Measurements from ENCODE around the gene GPR180.

GPR180 gene

DNA sequence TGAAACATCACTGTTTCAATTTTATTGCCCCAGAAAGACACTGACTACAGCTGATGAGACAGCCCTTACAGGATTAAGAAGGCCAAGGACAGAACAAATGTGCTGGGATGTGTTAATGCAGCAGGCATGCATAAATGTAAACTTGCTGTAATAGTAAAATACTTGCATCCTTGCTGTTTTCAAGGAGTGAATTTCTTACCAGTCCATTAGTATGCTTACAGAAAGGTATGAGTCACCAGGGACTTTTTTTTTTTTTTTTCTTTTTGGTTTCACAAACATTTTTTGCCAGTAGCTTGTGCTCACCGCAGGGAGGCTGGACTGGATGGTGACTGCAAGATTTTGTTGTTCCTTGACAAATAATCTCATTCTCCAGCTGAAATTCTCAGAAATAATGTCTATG lies 55.1 kb downstream of the GPR180 start:
- no peak for DNase-seq

DNA sequence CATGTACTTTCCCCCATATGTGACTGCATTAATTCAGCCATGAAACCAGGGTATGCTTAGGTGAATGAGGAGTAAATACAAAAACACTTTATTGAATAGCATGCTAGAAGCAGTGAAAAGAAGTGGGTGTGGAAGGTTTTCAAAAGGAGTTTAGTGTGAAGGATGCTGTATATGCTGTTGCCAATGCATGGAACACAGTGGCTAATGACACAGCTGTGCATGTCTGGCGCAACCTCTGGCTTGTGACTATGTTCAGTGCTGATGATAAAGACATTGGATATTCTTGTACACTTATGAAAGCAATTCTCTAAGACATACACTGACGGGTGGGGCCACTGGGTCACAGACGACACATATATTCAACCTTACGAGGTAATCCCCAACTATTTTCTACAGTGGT lies 55.5 kb downstream of the GPR180 start:
- DNase-seq = no peak

DNA sequence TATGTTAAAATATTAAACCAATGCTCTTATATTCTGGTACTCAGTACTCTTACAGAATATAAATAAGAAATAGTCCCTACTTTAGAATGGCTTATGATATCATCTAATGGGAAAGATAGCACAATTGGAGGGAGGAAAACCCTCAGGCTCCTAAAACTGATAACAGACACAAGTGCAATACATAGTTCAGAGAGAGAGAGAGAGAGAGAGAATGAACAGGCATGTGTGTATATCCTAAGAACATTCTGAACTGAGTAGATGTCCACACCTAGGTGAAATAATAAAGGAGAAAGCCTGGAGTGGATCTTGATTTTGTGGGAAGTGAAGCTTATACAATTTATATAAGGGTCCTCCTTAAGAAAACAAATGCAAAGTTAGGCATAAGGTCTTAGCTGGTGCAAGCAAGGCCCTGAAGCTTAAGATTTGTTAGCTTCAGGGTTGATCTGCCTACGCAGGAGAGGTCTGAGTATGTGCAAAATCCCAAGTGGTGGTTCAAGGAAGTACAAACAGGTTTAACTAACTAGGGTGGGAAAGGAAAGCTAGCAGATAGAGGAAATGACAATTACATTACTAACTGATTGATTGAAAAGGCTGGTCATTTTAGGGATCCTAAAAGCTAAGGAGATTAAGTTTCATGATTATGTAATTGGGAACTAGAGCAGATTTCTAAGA lies 57.4 kb downstream of the GPR180 start:
- no peak for DNase-seq

DNA sequence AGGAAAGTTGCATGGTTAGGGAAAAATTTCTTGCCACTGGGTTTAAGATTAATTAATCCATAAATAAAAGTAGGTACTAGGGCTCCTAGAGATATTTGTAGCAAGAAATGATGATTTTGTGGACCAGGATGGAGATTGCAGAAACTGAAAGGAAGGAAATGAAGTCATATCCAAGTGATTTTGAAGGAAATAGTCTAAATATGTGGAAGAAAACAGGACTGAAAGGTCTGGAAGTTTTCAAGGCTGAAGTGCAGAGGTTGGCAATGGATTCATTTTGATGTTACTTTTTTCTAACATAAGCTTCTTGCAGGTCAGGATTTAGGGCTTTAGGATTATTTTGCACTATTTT lies 57.9 kb downstream of the GPR180 start:
- no peak for DNase-seq

DNA sequence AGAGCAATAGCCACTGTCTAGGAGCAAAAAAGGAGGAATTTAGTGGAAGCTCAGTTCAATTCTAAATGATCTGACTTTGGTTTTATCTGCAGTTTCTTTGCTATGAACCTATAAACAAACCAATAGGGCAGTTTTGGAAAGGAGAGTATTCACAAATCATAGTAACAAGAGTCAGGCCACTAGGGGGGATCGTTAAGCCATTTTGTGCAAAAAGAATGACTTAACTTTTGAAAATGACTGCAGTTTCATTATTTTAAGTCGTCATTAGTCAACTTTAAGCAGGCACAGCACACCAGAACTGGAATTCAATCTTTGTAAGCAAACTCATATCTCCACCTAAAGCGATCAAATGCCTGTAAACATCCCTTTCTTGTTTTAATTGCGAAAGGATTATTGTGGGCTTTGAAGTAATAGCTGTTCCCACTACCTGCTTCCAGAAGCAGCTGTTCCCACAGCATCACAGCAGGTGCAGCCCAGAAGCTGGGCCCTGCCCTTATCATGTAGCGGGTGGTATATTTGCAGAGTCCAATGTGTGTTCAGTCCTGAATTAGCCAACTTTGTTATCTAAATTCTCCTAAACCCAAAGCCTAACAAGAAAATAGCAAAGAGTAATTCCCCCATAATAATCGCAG lies 59.2 kb downstream of the GPR180 start:
- DNase-seq = peak in 1 of 2 donors; percentile 46

DNA sequence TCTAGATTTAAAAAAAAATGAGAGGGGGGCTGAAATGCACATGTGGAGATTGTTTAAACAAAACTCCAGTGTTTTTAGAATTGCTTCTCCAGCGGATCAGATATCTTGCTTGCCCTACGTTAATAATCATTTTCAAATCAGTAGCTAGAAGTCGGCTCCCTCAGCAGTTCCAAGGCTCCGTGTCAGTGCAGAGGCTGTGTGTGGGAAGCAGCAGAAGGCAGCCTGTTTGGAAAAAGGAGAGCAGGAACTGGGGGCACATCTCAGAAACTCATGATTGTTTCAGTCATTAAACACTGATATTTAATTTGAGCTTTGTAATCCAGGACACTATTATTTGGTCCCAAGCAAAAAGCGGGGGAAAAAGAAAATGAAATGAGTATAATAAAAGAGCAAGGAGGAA lies 59.7 kb downstream of the GPR180 start:
- DNase-seq = no peak

DNA sequence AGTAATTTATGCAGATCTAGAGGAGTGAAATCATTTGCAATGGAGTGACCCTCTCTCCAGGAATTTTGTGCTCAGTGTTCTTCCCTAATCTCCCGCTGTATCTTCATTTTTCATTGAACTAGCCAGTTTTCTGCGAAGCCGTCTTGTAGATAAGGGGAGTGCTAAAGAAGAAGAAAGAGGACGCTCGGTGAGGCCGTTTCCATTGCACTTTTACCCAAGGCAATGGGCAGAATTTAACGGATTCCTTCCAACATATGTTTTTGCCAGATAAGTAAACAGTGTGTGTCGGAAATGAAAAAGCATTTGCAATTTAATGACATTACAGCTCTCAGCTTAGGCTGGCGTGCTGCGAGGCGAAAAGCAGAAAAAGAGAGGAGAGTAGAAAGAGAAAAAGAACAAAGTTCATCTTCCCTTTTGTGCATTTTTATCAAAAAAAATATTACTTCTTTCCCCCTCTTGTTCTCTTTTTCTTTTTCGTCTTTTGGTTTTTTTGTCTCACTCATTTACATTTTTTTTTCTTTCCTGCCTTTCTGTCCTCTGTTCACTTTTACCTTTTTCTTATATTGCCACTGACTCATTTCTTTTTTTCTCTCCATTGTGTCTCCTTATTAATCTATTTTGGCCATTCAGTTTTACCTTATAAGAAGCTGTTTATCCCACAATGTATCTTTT lies 60.8 kb downstream of the GPR180 start:
- DNase-seq = no peak

DNA sequence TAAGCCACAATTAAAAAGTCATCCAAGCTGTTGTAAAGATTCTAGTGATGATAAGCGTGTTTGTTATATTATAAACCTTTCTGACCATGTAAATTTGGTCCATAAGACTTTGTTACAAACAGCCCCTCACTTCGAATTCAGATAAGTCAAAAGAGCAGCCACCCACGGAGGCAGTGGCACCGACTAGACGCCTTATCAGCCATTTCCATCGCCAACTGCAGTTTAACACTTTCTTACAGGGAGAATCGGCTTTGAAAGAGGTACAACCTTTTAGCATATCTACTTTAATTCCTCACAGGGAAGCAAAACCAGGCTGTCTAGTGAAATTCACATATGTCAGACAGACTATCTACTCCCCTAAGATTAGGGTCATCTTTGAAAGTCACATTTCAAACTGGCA lies 63.2 kb downstream of the GPR180 start:
- no peak for DNase-seq

DNA sequence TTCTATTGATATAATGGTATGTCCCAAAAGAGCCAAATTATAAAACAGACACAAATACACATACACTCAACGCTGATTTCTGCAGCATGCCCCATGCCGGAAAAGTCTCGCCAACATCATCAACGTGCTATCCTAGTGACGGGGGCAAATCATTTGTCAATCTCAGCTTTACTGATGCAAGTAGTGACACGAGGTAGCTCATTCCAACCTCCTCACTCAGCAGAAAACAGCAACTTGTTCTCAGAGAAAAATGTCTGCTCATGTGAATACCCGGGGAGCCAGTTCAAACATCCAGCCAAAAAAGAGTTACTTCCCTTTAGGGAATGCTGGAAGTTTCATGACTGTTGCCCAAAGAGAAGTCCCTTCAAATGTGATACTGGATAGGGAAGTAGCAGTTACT lies 64.4 kb downstream of the GPR180 start:
- no peak for DNase-seq

DNA sequence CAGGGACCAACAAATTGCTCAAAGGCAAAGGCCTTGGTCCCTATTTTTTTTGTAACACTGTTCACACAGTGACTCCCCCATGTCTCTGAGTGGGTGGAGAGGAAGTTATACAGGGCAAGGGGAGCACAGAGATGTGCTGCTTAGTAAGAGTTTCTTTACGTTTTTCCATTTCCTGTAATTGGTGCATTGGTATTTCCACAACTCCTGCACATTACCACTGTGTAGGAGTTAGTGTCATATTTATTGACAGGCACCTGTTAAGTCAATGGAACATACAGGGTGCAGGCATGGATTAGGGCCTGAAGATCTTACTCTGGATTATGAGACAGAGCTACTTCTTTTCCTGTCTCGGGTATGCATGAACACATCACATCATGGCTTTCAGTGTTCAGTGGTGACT lies 65.5 kb downstream of the GPR180 start:
- no peak for DNase-seq

DNA sequence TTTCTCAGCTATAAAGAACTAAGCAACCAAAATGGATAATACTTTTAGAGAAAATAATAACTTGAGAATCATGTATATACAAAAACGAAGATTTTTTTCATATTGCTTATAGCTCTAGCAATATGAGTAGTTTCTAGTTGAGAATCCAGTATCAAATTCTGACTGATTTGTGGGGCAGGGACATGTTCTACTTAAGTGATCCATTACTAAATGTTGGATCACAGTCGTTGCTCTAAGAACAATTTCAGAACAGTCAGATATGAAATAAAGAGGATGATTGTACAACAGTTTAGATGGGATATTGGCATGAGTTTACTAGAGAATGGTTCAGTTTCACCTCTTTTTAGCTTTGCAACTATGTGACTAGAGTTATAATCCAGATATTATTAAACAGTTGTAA lies 70.7 kb downstream of the GPR180 start:
- DNase-seq = no peak

DNA sequence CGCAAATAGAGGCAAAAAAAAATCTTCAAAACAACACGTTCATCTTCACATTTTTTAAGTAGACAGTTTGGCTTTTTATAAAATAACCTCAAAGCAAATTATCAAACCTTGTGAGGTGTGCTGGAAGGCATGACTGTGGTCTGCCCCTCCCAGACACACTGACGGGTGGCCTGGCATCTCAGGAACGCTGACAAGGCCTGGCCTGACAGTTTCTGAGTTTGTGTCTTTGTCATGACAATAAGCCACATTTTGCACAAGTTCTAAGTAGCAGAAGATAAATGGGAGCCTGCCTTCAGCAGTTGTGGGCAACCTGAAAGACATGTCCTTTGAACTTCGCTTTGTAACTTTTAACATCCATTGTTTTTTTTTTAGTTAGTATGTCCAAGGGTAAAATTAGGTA lies 72.2 kb downstream of the GPR180 start:
- DNase-seq = no peak

DNA sequence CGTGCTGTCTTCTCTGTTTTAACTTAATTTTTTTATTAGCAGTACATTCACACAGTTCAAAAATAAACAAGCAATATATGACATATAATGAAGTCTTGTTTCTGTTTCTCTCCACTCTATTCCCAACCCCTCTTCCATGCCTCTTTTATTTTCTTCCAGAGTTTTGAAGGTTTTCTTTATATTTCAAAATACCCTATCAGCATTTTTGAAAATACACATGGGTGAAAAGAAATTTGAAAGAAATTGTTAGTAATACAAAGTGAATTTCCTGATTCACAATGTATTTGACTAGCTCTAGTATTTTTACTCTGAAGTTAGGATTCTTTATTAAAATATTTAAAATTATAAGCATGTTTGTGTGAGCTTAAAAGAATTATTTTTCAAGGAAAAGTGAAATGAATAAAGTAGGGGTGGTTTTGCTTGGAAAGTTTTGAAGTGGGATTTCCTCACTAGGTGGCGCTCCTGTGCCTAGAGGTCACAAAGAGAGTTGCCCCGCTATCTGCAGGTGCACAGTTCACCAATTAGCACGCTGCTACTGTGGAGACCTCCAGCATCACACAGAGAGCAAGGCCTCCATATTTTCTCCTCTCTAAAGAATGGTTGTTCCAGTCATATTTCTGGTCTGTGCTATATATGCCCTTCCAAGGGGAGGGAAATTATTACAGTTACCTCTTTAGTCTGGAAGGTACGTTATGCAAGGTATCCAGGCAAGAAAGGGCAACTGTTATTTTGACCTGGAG lies 73.1 kb downstream of the GPR180 start:
- DNase-seq = peak; percentile 22 to 28

DNA sequence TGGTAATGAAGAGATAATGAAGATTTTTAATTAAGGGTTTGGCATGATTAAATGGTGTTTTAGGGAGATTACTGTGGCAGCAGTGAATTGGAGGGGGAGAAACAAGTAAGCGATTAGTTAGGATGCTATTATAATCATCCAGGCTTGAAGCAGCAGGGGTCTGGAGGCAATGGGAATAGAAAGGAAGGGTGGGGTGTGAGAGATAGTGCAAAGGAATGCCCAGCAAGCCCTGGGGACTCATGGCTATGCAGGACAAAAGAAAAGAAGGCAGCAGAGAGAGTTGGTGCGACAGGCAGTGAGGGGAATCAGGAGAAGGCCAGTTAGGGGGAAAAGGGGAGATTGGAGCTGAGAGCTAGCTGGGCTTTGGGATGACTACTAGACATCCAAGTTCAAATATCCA lies 76.1 kb downstream of the GPR180 start:
- DNase-seq = no peak

DNA sequence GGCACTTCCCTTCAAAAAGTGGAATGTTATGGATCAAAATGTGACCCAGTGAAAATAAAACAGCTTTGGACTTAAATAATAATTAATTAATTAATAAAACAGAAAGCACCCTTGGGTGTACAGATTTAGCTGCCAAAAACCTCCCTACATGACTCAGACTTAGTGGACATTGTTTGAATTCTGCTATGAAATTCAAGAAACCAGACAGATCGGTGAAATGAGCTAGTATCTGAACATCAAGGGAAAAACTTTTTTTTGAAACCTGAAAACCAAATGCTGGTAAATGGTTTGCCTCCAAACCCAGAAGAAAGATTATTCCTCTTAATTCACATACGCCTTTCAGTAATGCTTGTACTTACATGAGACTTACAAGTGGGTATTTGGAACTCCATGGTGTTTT lies 77.2 kb downstream of the GPR180 start:
- no peak for DNase-seq

DNA sequence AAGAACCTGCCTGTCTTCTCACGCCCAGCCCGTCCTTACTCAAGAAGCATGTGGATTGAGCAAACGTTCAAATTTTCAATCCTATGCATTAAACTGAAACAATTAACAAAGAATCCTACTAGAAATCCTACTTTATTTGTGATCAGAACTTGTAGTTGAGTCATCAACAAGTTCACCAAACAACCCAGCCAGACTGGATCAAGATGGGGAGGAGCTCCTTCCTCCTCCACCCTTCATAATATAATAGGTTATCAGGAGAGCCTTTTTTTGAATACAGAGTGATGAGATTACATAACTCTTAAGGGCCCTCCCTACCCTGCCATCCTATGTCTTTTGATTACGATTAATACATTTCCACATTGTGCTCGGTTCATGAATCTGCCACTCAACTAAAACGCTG lies 78.0 kb downstream of the GPR180 start:
- DNase-seq = no peak

DNA sequence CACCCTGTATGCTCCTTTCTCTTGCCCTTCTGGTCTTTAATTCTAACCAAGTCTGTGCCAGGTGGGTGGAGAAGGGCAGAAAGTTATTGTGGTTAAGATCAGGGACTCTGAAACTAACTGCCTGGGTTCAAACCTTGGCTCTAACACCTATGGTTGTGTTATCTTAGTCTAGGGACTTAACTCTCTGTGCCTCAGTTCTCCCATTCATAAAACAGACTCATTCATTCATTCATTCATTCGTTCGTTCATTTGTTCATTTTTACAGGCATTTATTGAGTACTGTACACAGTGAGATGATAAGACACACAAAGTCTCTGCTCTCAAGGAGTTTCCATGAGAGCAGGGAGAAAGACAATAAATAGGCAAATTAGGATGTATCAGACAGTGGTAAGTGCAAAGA lies 80.6 kb downstream of the GPR180 start:
- DNase-seq = no peak

DNA sequence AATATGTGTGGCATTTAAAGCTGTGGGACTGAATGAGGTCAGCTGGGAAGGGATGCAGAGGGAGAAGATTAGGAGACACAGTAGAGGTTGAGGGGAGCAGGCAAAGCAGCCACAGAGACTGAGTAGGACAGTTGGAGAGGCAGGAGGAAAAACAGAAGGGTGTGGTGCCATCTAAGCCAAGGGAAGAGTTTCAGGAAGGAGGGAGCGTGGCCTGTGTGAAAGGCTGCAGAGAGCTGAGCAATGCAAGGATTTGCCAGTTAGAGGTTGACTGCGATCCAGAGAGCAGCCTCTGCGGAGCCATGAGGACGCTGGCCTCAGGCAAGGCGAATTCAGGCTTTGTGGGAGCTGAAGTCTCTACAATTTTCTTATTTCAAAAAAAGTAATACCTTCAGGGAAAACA lies 81.8 kb downstream of the GPR180 start:
- no peak for DNase-seq

Data from hippocampal formation (tissue), 2 donors.